IMR-90 (cell line): ENCODE results near the gene MPP4.
A peak's percentile ranks its signal among the peaks of the same experiment; 100 is the strongest.

ENCODE experiments used
- BHLHE40 ChIP-seq: fragments of 150-350 bp; IDR thresholded peaks from 2 replicates; pipeline ENCODE4 v1.6.1; 2016; ENCODE audit warnings: mild to moderate bottlenecking, low read depth, low read length
- CHD1 ChIP-seq: IDR thresholded peaks from 2 replicates; pipeline ENCODE4 v1.6.1; 2012; ENCODE audit warnings: low read depth, low read length, improper control_type of control experiment
- CTCF ChIP-seq: conservative IDR thresholded peaks from 2 replicates; pipeline ENCODE4 v1.5.1; 2012; ENCODE audit warnings: mild to moderate bottlenecking, low read depth, low read length, improper control_type of control experiment
- MXI1 ChIP-seq: IDR thresholded peaks from 2 replicates; pipeline ENCODE4 v1.6.1; 2012; ENCODE audit warnings: low read depth, mild to moderate bottlenecking, low read length, moderate library complexity, borderline replicate concordance
- NFE2L2 ChIP-seq: fragments of 150-350 bp; IDR thresholded peaks from 2 replicates; pipeline ENCODE4 v1.6.1; 2016; ENCODE audit warnings: low read depth, mild to moderate bottlenecking, low read length
- POLR2A ChIP-seq: IDR thresholded peaks from 2 replicates; pipeline ENCODE4 v1.6.1; 2012; ENCODE audit warnings: mild to moderate bottlenecking, low read depth, low read length
- RAD21 ChIP-seq: IDR thresholded peaks from 2 replicates; pipeline ENCODE4 v1.6.1; 2012; ENCODE audit warnings: low read length, improper control_type of control experiment
- RCOR1 ChIP-seq: IDR thresholded peaks from 2 replicates; pipeline ENCODE4 v1.6.1; 2012; ENCODE audit warnings: mild to moderate bottlenecking, low read length, improper control_type of control experiment; ENCODE audit not compliant: insufficient replicate concordance
- RFX5 ChIP-seq: IDR thresholded peaks from 2 replicates; pipeline ENCODE4 v1.8.0; 2012; ENCODE audit warnings: low read depth, mild to moderate bottlenecking, low read length, moderate library complexity

DNA sequence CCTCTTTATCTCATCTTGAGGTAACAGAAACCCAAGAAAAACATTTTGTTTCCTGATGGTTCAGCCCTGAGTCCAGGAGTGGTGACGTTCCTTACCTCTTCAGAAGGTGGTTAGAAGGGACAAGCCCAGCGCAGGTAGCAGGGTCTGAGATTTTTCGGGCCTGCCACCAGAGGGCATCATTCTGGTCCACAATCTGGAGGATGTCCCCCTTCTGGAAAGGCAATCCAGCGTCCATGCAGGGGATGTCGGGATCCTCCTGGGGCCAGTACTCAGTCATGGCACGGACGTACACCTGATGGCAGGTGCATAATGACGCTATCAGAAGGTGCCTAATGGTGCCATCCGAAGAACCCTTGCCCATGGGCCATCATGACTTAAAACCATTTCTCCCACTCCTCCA lies 17.7 kb downstream of the MPP4 start:
- TF ChIP-seq CTCF (peak; percentile 34; the same call in 1 of the 2 replicates), RCOR1 (no peak), RFX5 (no peak), POLR2A (no peak), NFE2L2 (no peak), RAD21 (peak; percentile 32; the same call in 1 of the 2 replicates), MXI1 (no peak), CHD1 (no peak), BHLHE40 (no peak)
